HEK293 (cell line): ENCODE results near the gene EFCAB14.

Experiments
- CTCF ChIA-PET: fragments of 350-600 bp; formaldehyde crosslinking; extraction: SDS; loops from one replicate; lab custom pipeline; 2021; ENCODE audit warnings: antibody characterized with exemption; lab: Yijun Ruan, JAX
- POLR2A ChIA-PET: fragments of 300-600 bp; formaldehyde crosslinking; extraction: SDS; loops from one replicate; lab custom pipeline; 2020; ENCODE audit warnings: antibody characterized with exemption, inconsistent platforms; lab: Yijun Ruan, JAX
- H3K27ac ChIP-seq: fragments of 200-500 bp; sonication (Bioruptor generic); 2 replicates; pipeline ENCODE4 v1.5.1; 2014; ENCODE audit warnings: low read depth, low read length, control low read depth, inconsistent platforms; ENCODE audit errors: extremely low read depth
- H3K36me3 ChIP-seq, 2 experiments: fragments of 200-500 bp in 1 of 2; sonication (Bioruptor generic) in 1 of 2; 1 replicate in 1 of 2; 2 replicates in 1 of 2; pipeline ENCODE4 v1.5.1; 2014 to 2017; ENCODE audit warnings: inconsistent platforms in 2 of 2, low read length in 2 of 2; ENCODE audit not compliant: control insufficient read depth in 2 of 2, insufficient read depth in 1 of 2
- H3K4me1 ChIP-seq: fragments of 200-500 bp; sonication (Bioruptor generic); 2 replicates; pipeline ENCODE4 v1.5.1; 2014; ENCODE audit warnings: mild to moderate bottlenecking, low read length, inconsistent platforms; ENCODE audit not compliant: control insufficient read depth, insufficient read depth
- H3K4me3 ChIP-seq: 2 replicates; pipeline ENCODE4 v1.5.1; 2011; ENCODE audit warnings: low read depth, mild to moderate bottlenecking, control low read depth, low read length, moderate library complexity
- H3K9me3 ChIP-seq: fragments of 200-500 bp; sonication (Bioruptor generic); 2 replicates; pipeline ENCODE4 v1.5.1; 2014; ENCODE audit warnings: low read depth, low read length, inconsistent platforms; ENCODE audit not compliant: control insufficient read depth, insufficient read depth
- MYNN ChIP-seq: fragments of 450-650 bp; formaldehyde crosslinking; IDR thresholded peaks from 2 replicates; pipeline ENCODE4 v1.5.1; 2016; ENCODE audit warnings: missing biosample characterization, missing genetic modification characterization, borderline replicate concordance
- SCRT1 ChIP-seq: fragments of 450-650 bp; formaldehyde crosslinking; IDR thresholded peaks from 2 replicates; pipeline ENCODE4 v1.5.1; 2016; ENCODE audit warnings: missing biosample characterization, missing genetic modification characterization, borderline replicate concordance
- WT1 ChIP-seq: fragments of 450-650 bp; formaldehyde crosslinking; IDR thresholded peaks from 2 replicates; pipeline ENCODE4 v1.5.1; 2016; ENCODE audit warnings: missing biosample characterization, missing genetic modification characterization
- ZFHX2 ChIP-seq: fragments of 450-650 bp; formaldehyde crosslinking; conservative IDR thresholded peaks from 2 replicates; pipeline ENCODE4 v1.5.1; 2016; ENCODE audit warnings: missing biosample characterization, missing genetic modification characterization
- ZNF132 ChIP-seq: fragments of 450-650 bp; formaldehyde crosslinking; IDR thresholded peaks from 2 replicates; pipeline ENCODE4 v1.5.1; 2017; ENCODE audit warnings: missing biosample characterization, missing genetic modification characterization, borderline replicate concordance
- ZNF211 ChIP-seq: fragments of 450-650 bp; formaldehyde crosslinking; IDR thresholded peaks from 2 replicates; pipeline ENCODE4 v1.5.1; 2016; ENCODE audit warnings: low read depth, missing biosample characterization, missing genetic modification characterization
- ZNF214 ChIP-seq: fragments of 450-650 bp; formaldehyde crosslinking; IDR thresholded peaks from 2 replicates; pipeline ENCODE4 v1.5.1; 2017; ENCODE audit warnings: missing biosample characterization, mild to moderate bottlenecking, missing genetic modification characterization, borderline replicate concordance
- ZNF341 ChIP-seq: fragments of 450-650 bp; formaldehyde crosslinking; IDR thresholded peaks from 2 replicates; pipeline ENCODE4; 2016; ENCODE audit warnings: low read depth, missing biosample characterization, missing genetic modification characterization
- ZNF354C ChIP-seq: fragments of 450-650 bp; formaldehyde crosslinking; IDR thresholded peaks from 2 replicates; pipeline ENCODE4 v1.5.1; 2016; ENCODE audit warnings: missing biosample characterization, missing genetic modification characterization, low read depth, borderline replicate concordance
- ZNF596 ChIP-seq: fragments of 450-650 bp; IDR thresholded peaks from 2 replicates; pipeline ENCODE4 v1.5.0; 2018; ENCODE audit warnings: missing biosample characterization, mild to moderate bottlenecking, missing genetic modification characterization, moderate library complexity
- ZNF654 ChIP-seq: fragments of 450-650 bp; formaldehyde crosslinking; IDR thresholded peaks from 2 replicates; pipeline ENCODE4 v1.5.1; 2016; ENCODE audit warnings: low read depth, missing biosample characterization, missing genetic modification characterization
- TF ChIP-seq, protein P1 (sequence below): fragments of 450-650 bp; formaldehyde crosslinking; IDR thresholded peaks from 2 replicates; pipeline ENCODE4 v1.5.1; 2017; ENCODE audit warnings: missing biosample characterization, missing genetic modification characterization
- TF ChIP-seq, protein P2 (sequence below): fragments of 450-650 bp; formaldehyde crosslinking; IDR thresholded peaks from 2 replicates; pipeline ENCODE4 v1.5.1; 2016; ENCODE audit warnings: missing biosample characterization, missing genetic modification characterization
- TF ChIP-seq, protein P3 (sequence below): fragments of 450-650 bp; formaldehyde crosslinking; conservative IDR thresholded peaks from 2 replicates; pipeline ENCODE4 v1.5.1; 2016; ENCODE audit warnings: low read depth, missing biosample characterization, missing genetic modification characterization
- TF ChIP-seq, protein P4 (sequence below): fragments of 450-650 bp; formaldehyde crosslinking; IDR thresholded peaks from 2 replicates; pipeline ENCODE4 v1.5.1; 2016; ENCODE audit warnings: missing biosample characterization, missing genetic modification characterization
- TF ChIP-seq, protein P5 (sequence below): fragments of 450-650 bp; formaldehyde crosslinking; IDR thresholded peaks from 2 replicates; pipeline ENCODE4 v1.5.1; 2016; ENCODE audit warnings: missing biosample characterization, missing genetic modification characterization

The EFCAB14 gene

DNA sequence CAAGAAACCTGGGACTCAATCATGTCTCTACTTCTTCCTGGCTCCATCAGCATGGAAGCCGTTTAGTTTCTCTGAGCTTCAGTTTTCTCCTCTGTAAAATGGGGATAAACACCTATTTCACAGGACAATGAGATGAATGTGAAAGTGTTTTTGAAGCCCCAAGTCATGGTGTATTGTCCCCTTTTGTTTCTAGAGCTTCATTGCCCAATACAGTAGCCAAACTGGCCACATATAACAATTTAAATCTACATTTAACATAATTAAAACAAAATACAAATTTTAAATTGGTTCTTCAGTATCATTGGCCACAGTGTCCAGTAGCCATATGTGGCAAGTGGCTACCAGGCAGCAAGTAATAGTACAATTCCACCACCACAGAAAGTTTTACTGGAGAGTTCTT lies 2.3 kb upstream of the EFCAB14 start:
- TF ChIP-seq MYNN (no peak), SCRT1 (tag by site-specific recombination) (no peak), ZNF341 (tag by site-specific recombination) (no peak), ZNF354C (tag by site-specific recombination) (no peak), ZNF596 (tag by site-specific recombination) (no peak), ZFHX2 (no peak), ZNF214 (no peak), ZNF132 (tag by site-specific recombination) (no peak), ZNF211 (tag by site-specific recombination) (no peak), WT1 (tag by site-specific recombination) (no peak), ZNF654 (tag by site-specific recombination) (no peak)
- TF ChIP-seq, protein P1, sequence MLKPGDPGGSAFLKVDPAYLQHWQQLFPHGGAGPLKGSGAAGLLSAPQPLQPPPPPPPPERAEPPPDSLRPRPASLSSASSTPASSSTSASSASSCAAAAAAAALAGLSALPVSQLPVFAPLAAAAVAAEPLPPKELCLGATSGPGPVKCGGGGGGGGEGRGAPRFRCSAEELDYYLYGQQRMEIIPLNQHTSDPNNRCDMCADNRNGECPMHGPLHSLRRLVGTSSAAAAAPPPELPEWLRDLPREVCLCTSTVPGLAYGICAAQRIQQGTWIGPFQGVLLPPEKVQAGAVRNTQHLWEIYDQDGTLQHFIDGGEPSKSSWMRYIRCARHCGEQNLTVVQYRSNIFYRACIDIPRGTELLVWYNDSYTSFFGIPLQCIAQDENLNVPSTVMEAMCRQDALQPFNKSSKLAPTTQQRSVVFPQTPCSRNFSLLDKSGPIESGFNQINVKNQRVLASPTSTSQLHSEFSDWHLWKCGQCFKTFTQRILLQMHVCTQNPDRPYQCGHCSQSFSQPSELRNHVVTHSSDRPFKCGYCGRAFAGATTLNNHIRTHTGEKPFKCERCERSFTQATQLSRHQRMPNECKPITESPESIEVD (tag by site-specific recombination): no peak
- TF ChIP-seq, protein P2, sequence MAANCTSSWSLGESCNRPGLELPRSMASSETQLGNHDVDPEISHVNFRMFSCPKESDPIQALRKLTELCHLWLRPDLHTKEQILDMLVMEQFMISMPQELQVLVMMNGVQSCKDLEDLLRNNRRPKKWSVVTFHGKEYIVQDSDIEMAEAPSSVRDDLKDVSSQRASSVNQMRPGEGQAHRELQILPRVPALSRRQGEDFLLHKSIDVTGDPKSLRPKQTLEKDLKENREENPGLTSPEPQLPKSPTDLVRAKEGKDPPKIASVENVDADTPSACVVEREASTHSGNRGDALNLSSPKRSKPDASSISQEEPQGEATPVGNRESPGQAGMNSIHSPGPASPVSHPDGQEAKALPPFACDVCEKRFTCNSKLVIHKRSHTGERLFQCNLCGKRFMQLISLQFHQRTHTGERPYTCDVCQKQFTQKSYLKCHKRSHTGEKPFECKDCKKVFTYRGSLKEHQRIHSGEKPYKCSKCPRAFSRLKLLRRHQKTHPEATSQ (tag by site-specific recombination): no peak
- TF ChIP-seq, protein P3, sequence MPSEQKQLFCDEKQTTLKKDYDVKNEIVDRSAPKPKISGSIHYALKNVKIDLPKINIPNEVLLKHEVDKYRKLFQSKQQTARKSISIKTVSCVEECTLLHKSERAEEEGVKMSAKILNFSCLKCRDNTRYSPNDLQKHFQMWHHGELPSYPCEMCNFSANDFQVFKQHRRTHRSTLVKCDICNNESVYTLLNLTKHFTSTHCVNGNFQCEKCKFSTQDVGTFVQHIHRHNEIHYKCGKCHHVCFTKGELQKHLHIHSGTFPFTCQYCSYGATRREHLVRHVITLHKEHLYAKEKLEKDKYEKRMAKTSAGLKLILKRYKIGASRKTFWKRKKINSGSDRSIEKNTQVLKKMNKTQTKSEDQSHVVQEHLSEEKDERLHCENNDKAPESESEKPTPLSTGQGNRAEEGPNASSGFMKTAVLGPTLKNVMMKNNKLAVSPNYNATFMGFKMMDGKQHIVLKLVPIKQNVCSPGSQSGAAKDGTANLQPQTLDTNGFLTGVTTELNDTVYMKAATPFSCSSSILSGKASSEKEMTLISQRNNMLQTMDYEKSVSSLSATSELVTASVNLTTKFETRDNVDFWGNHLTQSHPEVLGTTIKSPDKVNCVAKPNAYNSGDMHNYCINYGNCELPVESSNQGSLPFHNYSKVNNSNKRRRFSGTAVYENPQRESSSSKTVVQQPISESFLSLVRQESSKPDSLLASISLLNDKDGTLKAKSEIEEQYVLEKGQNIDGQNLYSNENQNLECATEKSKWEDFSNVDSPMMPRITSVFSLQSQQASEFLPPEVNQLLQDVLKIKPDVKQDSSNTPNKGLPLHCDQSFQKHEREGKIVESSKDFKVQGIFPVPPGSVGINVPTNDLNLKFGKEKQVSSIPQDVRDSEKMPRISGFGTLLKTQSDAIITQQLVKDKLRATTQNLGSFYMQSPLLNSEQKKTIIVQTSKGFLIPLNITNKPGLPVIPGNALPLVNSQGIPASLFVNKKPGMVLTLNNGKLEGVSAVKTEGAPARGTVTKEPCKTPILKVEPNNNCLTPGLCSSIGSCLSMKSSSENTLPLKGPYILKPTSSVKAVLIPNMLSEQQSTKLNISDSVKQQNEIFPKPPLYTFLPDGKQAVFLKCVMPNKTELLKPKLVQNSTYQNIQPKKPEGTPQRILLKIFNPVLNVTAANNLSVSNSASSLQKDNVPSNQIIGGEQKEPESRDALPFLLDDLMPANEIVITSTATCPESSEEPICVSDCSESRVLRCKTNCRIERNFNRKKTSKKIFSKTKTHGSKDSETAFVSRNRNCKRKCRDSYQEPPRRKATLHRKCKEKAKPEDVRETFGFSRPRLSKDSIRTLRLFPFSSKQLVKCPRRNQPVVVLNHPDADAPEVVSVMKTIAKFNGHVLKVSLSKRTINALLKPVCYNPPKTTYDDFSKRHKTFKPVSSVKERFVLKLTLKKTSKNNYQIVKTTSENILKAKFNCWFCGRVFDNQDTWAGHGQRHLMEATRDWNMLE: no peak
- TF ChIP-seq, protein P4, sequence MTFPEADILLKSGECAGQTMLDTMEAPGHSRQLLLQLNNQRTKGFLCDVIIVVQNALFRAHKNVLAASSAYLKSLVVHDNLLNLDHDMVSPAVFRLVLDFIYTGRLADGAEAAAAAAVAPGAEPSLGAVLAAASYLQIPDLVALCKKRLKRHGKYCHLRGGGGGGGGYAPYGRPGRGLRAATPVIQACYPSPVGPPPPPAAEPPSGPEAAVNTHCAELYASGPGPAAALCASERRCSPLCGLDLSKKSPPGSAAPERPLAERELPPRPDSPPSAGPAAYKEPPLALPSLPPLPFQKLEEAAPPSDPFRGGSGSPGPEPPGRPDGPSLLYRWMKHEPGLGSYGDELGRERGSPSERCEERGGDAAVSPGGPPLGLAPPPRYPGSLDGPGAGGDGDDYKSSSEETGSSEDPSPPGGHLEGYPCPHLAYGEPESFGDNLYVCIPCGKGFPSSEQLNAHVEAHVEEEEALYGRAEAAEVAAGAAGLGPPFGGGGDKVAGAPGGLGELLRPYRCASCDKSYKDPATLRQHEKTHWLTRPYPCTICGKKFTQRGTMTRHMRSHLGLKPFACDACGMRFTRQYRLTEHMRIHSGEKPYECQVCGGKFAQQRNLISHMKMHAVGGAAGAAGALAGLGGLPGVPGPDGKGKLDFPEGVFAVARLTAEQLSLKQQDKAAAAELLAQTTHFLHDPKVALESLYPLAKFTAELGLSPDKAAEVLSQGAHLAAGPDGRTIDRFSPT (tag by site-specific recombination): no peak
- TF ChIP-seq, protein P5, sequence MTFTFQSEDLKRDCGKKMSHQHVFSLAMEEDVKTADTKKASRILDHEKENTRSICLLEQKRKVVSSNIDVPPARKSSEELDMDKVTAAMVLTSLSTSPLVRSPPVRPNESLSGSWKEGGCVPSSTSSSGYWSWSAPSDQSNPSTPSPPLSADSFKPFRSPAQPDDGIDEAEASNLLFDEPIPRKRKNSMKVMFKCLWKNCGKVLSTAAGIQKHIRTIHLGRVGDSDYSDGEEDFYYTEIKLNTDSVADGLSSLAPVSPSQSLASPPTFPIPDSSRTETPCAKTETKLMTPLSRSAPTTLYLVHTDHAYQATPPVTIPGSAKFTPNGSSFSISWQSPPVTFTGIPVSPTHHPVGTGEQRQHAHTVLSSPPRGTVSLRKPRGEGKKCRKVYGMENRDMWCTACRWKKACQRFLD (tag by site-specific recombination): no peak
- Histone ChIP-seq H3K4me3 (no peak overlapping the region), H3K4me1 (peaks cover 3% of the 10 kb centered on the region; the same call in 1 of the 2 replicates), H3K27ac (no peak overlapping the region), H3K9me3 (no peaks in the 10 kb centered on the region), H3K36me3 (peaks cover 0 to 14% of the 10 kb centered on the region in 2 experiments; a peak in 2 of 3 replicates)
- POLR2A ChIA-PET: no interaction called here
- CTCF ChIA-PET: interaction anchor here (0.6 to 1.3 kb wide), 4 partner anchors 157 to 275 kb away, joined by 3 read pairs; a partner anchor contains a TSS
